PC-3 (cell line): ENCODE data around the gene PTPRS. TPM values are rescaled to one million over a fixed set of nuclear protein-coding genes. Genes with fewer than 3 reads are reported as not detected.

Experiments used
- ATAC-seq: fragments of 200-7000 bp; cut with Tn5 transposase; 2 replicates; pipeline ENCODE4 v1.9.1; 2020; ENCODE audit warnings: mild to moderate bottlenecking, moderate library complexity
- BruUV-seq: library from RNA; stranded (reverse); fragments of 400-500 nt; replicated peaks from 2 replicates; lab custom pipeline; 2021; lab: Mats Ljungman, UMichigan
- CTCF ChIA-PET: fragments of 300-600 bp; sonication (Branson Sonifier 250); formaldehyde crosslinking; loops from one replicate; lab custom pipeline; 2022; ENCODE audit warnings: antibody characterized with exemption; lab: Charles Lee
- POLR2A ChIA-PET: fragments of 300-600 bp; sonication (Branson Sonifier 250); formaldehyde crosslinking; loops from one replicate; lab custom pipeline; 2022; ENCODE audit warnings: antibody characterized with exemption; ENCODE audit not compliant: unreplicated experiment; lab: Charles Lee
- DNase-seq: peaks from one replicate; pipeline ENCODE4 v3.0.0-alpha.2; 2015
- H2AFZ ChIP-seq: fragments of 300-600 bp; sonication (generic); 2 replicates; pipeline ENCODE4 v1.6.0; 2016; ENCODE audit warnings: antibody characterized with exemption, low read length
- H3F3A ChIP-seq: fragments of 300-600 bp; sonication (generic); one replicate; pipeline ENCODE4 v1.6.0; 2017; ENCODE audit warnings: antibody characterized with exemption, low read length, control low read depth, mild to moderate bottlenecking; ENCODE audit not compliant: unreplicated experiment
- H3K27ac ChIP-seq: fragments of 300-600 bp; sonication (generic); 2 replicates; pipeline ENCODE4 v1.5.1; 2016; ENCODE audit warnings: mild to moderate bottlenecking, low read length
- H3K27me3 ChIP-seq: fragments of 300-600 bp; sonication (generic); 2 replicates; pipeline ENCODE4 v1.6.1; 2016; ENCODE audit warnings: low read length, mixed read lengths
- H3K36me3 ChIP-seq: fragments of 300-600 bp; sonication (generic); 2 replicates; pipeline ENCODE4 v1.6.1; 2016; ENCODE audit warnings: low read depth, mixed run types, low read length, mixed read lengths
- H3K4me1 ChIP-seq: fragments of 300-600 bp; sonication (generic); 2 replicates; pipeline ENCODE4 v1.5.1; 2016; ENCODE audit warnings: low read length; ENCODE audit not compliant: insufficient read depth
- H3K4me2 ChIP-seq: fragments of 300-600 bp; sonication (generic); 2 replicates; pipeline ENCODE4 v1.6.0; 2016; ENCODE audit warnings: low read length
- H3K4me3 ChIP-seq: fragments of 300-600 bp; sonication (generic); 2 replicates; pipeline ENCODE4 v1.5.1; 2016; ENCODE audit warnings: mild to moderate bottlenecking, low read length, mixed read lengths
- H3K79me2 ChIP-seq: fragments of 300-600 bp; sonication (generic); 2 replicates; pipeline ENCODE4 v1.6.1; 2017; ENCODE audit warnings: low read length, mixed read lengths
- H3K9ac ChIP-seq: fragments of 300-600 bp; sonication (generic); 2 replicates; pipeline ENCODE4 v1.6.0; 2016; ENCODE audit warnings: mild to moderate bottlenecking, low read length
- H3K9me2 ChIP-seq: fragments of 300-600 bp; sonication (generic); replicated peaks from 2 replicates; pipeline ENCODE4 v1.6.1; 2016; ENCODE audit warnings: mixed run types, low read length, mixed read lengths
- H3K9me3 ChIP-seq: fragments of 300-600 bp; sonication (generic); 2 replicates; pipeline ENCODE4 v1.6.1; 2016; ENCODE audit warnings: low read length, mixed read lengths
- H4K20me1 ChIP-seq: fragments of 300-600 bp; sonication (generic); 2 replicates; pipeline ENCODE4 v1.6.1; 2016; ENCODE audit warnings: low read length, mixed read lengths
- EZH2 ChIP-seq: fragments of 300-600 bp; sonication (generic); IDR thresholded peaks from one replicate; pipeline ENCODE4 v1.6.1; 2017; ENCODE audit warnings: antibody characterized with exemption, mild to moderate bottlenecking, low read length; ENCODE audit not compliant: unreplicated experiment
- EZH2phosphoT487 ChIP-seq: fragments of 300-600 bp; sonication (generic); IDR thresholded peaks from 2 replicates; pipeline ENCODE4 v1.6.1; 2018; ENCODE audit warnings: mild to moderate bottlenecking, antibody characterized with exemption, low read length, borderline replicate concordance
- intact Hi-C: fragments of 100-400 bp; cut with micrococcal nuclease; formaldehyde crosslinking; loops from 2 replicates; pipeline ENCODE4 v1.9.0; 2023
- total RNA-seq: library from RNA; depleted of rRNA; stranded (reverse); fragments of >200 nt; gene quantifications from 2 replicates; pipeline ENCODE4 v1.2.3, GENCODE V29; 2014
- TF ChIP-seq, protein P1 (sequence below): fragments of 300-600 bp; sonication (generic); conservative IDR thresholded peaks from 2 replicates; pipeline ENCODE4 v1.5.1; 2017; ENCODE audit warnings: antibody characterized with exemption, low read depth, mild to moderate bottlenecking, low read length

PTPRS gene
- total RNA-seq, 1 experiment from 2014 or later = 106 TPM

DNA sequence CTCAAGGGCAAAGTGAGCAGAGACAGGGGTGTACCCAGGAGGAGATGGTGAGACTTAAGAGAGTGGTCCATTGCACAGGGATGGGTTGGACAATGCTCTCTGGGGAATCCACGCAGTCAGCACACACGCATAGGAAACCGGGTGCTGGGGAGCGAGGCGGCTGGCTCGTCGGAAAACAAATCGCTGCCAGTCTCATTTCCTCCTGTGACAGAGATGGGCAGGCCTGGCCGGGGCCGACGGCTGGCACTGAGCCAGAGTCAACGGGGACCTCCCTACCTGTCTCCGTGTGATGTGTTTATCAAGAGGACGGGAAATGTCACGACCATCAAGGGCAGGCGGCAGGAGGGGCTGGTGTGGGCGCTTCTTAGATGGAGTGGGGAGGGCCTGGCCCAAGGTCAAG, 27.3 kb downstream of the PTPRS start:
- H3K4me1 ChIP-seq = no peaks in the 10 kb centered on the region
- H3K9me3 ChIP-seq = no peaks in the 10 kb centered on the region
- no peaks in the 10 kb centered on the region for H3K9me2 ChIP-seq
- TF ChIP-seq EZH2 (no peak), EZH2phosphoT487 (no peak)
- TF ChIP-seq, protein P1, sequence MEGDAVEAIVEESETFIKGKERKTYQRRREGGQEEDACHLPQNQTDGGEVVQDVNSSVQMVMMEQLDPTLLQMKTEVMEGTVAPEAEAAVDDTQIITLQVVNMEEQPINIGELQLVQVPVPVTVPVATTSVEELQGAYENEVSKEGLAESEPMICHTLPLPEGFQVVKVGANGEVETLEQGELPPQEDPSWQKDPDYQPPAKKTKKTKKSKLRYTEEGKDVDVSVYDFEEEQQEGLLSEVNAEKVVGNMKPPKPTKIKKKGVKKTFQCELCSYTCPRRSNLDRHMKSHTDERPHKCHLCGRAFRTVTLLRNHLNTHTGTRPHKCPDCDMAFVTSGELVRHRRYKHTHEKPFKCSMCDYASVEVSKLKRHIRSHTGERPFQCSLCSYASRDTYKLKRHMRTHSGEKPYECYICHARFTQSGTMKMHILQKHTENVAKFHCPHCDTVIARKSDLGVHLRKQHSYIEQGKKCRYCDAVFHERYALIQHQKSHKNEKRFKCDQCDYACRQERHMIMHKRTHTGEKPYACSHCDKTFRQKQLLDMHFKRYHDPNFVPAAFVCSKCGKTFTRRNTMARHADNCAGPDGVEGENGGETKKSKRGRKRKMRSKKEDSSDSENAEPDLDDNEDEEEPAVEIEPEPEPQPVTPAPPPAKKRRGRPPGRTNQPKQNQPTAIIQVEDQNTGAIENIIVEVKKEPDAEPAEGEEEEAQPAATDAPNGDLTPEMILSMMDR = no peak
- H3K27ac ChIP-seq = no peak overlapping the region
- no peak overlapping the region for H3K4me3 ChIP-seq
- ChIA-PET CTCF (no interaction called here), POLR2A (no interaction called here)
- H2AFZ ChIP-seq = no peak overlapping the region
- H3K27me3 ChIP-seq = no peaks in the 10 kb centered on the region
- H3K4me2 ChIP-seq = no peak overlapping the region
- no peaks in the 10 kb centered on the region for H3K79me2 ChIP-seq
- no peaks in the 10 kb centered on the region for H3K36me3 ChIP-seq
- intact Hi-C loops = no loop called here
- no TSS peak for BruUV-seq
- no peak overlapping the region for H3K9ac ChIP-seq
- DNase-seq = no peak
- H3F3A ChIP-seq = no peaks in the 10 kb centered on the region
- no peak for ATAC-seq
- H4K20me1 ChIP-seq = no peaks in the 10 kb centered on the region

DNA sequence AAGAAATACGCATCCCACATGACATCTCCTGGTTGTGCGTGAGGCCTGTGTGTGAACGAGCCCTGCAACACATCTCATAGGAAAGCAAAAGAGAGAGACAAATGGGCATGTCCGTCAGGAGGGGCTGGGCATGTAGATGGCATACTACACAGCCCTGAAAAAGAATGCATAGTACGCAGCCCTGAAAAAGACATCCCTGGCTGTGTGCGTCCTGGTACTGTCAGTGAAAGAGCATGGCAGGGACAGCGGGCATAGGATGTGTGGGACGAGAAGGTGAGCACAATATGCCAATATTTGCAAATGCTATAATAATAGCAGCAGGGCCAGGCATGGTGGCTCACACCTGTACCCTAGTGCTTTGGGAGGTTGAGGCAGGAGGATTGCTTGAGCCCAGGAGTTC, 28.6 kb downstream of the PTPRS start:
- ATAC-seq (no peak), DNase-seq (no peak)
- intact Hi-C loops = no loop called here
- POLR2A ChIA-PET = no interaction called here
- no peaks in the 10 kb centered on the region for H4K20me1 ChIP-seq
- TF ChIP-seq, protein P1 = no peak
- TF ChIP-seq EZH2phosphoT487 (no peak), EZH2 (no peak)
- H3K79me2 ChIP-seq = no peaks in the 10 kb centered on the region
- no peak overlapping the region for H3K9ac ChIP-seq
- no peak overlapping the region for H3K4me2 ChIP-seq
- BruUV-seq = no TSS peak
- no peak overlapping the region for H3K4me3 ChIP-seq
- H3K9me2 ChIP-seq = no peaks in the 10 kb centered on the region
- no peak overlapping the region for H2AFZ ChIP-seq
- no peaks in the 10 kb centered on the region for H3K4me1 ChIP-seq
- H3K27ac ChIP-seq = no peak overlapping the region
- H3K36me3 ChIP-seq = no peaks in the 10 kb centered on the region
- no peaks in the 10 kb centered on the region for H3K9me3 ChIP-seq
- no peaks in the 10 kb centered on the region for H3K27me3 ChIP-seq
- no peaks in the 10 kb centered on the region for H3F3A ChIP-seq
- CTCF ChIA-PET = no interaction called here

DNA sequence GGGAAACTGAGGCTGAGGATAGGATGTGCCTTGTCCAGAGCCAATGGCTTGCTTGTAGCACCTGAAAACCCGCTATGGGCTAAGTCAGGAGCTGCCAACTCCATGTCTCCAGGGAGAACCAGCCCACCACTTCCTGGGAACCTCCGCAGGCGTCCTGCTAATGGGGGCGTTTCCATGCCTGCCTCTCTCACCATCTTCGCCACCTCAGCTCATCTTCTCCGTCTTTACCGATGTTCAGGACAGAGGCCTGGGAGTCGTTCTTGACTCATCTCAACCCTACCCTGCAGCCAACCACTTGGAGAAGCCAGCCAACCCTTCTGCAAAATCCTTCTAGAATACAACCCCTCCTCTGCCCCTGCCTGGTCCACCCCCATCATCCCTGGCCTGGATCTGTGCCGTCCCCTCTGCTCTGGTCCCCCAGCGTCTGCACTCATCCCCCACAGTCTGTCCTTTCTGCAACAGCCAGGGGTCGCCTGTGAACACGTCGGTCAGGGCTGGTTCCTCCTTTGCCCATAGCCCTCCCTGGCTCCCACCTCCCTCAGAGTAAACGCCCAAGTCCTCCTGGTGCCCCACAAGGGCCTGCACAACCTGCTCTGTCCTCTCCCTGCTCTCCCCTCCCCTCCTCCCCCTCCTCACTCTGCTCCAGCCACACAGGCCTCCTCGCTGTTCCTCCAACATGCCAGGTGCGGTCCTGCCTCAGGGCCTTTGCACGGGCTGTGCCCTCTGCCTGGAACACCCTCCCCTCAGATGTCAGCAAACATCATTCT, 31.0 kb downstream of the PTPRS start:
- ChIA-PET CTCF (no interaction called here), POLR2A (no interaction called here)
- Histone ChIP-seq H3K79me2 (no peaks in the 10 kb centered on the region), H3K4me1 (no peaks in the 10 kb centered on the region), H3K9me2 (no peaks in the 10 kb centered on the region), H3K9me3 (no peaks in the 10 kb centered on the region), H3K27ac (no peak overlapping the region), H3K9ac (no peak overlapping the region), H3K4me3 (no peak overlapping the region), H3K27me3 (no peaks in the 10 kb centered on the region), H3K36me3 (no peaks in the 10 kb centered on the region), H3F3A (no peaks in the 10 kb centered on the region), H3K4me2 (no peak overlapping the region), H4K20me1 (no peaks in the 10 kb centered on the region), H2AFZ (no peak overlapping the region)
- TF ChIP-seq EZH2 (no peak), EZH2phosphoT487 (no peak)
- TF ChIP-seq, protein P1 = no peak
- ATAC-seq (no peak), DNase-seq (no peak)
- no TSS peak for BruUV-seq
- intact Hi-C loops = no loop called here
